Hepatocyte (in vitro differentiated cells): Measurements from ENCODE around the gene PTPRD. TPM values are rescaled to one million over a fixed set of nuclear protein-coding genes. Genes with fewer than 3 reads are reported as not detected.

Experiments
- DNase-seq: peaks from one replicate; pipeline ENCODE4 v3.0.0-alpha.2; 2016; ENCODE audit warnings: low spot score
- H2AFZ ChIP-seq: fragments of 200-600 bp; sonication (generic); 2 replicates; pipeline ENCODE4 v1.6.0; 2016; ENCODE audit warnings: antibody characterized with exemption, mild to moderate bottlenecking
- H3K27ac ChIP-seq: fragments of 200-600 bp; sonication (generic); 2 replicates; pipeline ENCODE4 v1.5.1; 2016; ENCODE audit warnings: mild to moderate bottlenecking
- H3K27me3 ChIP-seq: fragments of 200-600 bp; sonication (generic); 2 replicates; pipeline ENCODE4 v1.6.1; 2016
- H3K36me3 ChIP-seq: fragments of 200-600 bp; sonication (generic); replicated peaks from 2 replicates; pipeline ENCODE4 v1.5.1; 2016; ENCODE audit warnings: low read depth; ENCODE audit not compliant: insufficient read depth
- H3K4me1 ChIP-seq: fragments of 200-600 bp; sonication (generic); 2 replicates; pipeline ENCODE4 v1.5.1; 2016; ENCODE audit warnings: mild to moderate bottlenecking, moderate library complexity; ENCODE audit not compliant: insufficient read depth
- H3K4me2 ChIP-seq: fragments of 200-600 bp; sonication (generic); 2 replicates; pipeline ENCODE4 v1.6.0; 2016
- H3K4me3 ChIP-seq: fragments of 200-600 bp; sonication (generic); 2 replicates; pipeline ENCODE4 v1.5.1; 2016; ENCODE audit warnings: mild to moderate bottlenecking
- H3K79me2 ChIP-seq: fragments of 200-600 bp; sonication (generic); 2 replicates; pipeline ENCODE4 v1.6.0; 2017; ENCODE audit warnings: mild to moderate bottlenecking
- H3K9me2 ChIP-seq: fragments of 200-600 bp; sonication (generic); replicated peaks from 2 replicates; pipeline ENCODE4 v1.6.0; 2017; ENCODE audit warnings: mild to moderate bottlenecking; ENCODE audit not compliant: insufficient read depth
- H3K9me3 ChIP-seq: fragments of 200-600 bp; sonication (generic); 2 replicates; pipeline ENCODE4 v1.5.1; 2016; ENCODE audit warnings: low read depth, mild to moderate bottlenecking
- H4K20me1 ChIP-seq: fragments of 200-600 bp; sonication (generic); 2 replicates; pipeline ENCODE4 v1.6.0; 2016; ENCODE audit warnings: mild to moderate bottlenecking; ENCODE audit not compliant: insufficient read depth, poor library complexity, severe bottlenecking
- EZH2 ChIP-seq: fragments of 200-600 bp; sonication (generic); IDR thresholded peaks from 2 replicates; pipeline ENCODE4 v1.6.1; 2016; ENCODE audit warnings: antibody characterized with exemption, mild to moderate bottlenecking, borderline replicate concordance
- EZH2phosphoT487 ChIP-seq: fragments of 200-600 bp; sonication (generic); IDR thresholded peaks from one replicate; pipeline ENCODE4 v1.6.1; 2018; ENCODE audit warnings: antibody characterized with exemption, mild to moderate bottlenecking, low read depth, moderate library complexity; ENCODE audit not compliant: unreplicated experiment, severe bottlenecking
- WGBS: methylation state at CpG from one replicate; pipeline ENCODE4 v1.1.6; 2016; ENCODE audit warnings: low lambda C conversion rate; ENCODE audit errors: missing lambda C conversion rate; 5-methylcytosine and 5-hydroxymethylcytosine counted together
- polyA plus RNA-seq: library from polyadenylated mRNA; unstranded; fragments of >200 nt; fragmentation: Nextera tagmentation; extraction: Ambion mirVana; gene quantifications from 2 replicates; pipeline ENCODE4 v1.2.1, GENCODE V29; 2016
- total RNA-seq: library from RNA; depleted of rRNA; stranded (reverse); fragments of >200 nt; gene quantifications from 2 replicates; pipeline ENCODE4 v1.2.3, GENCODE V29; 2014
- TF ChIP-seq, protein P1 (sequence below): fragments of 200-600 bp; sonication (generic); IDR thresholded peaks from 2 replicates; pipeline ENCODE4 v1.5.1; 2016; ENCODE audit warnings: antibody characterized with exemption, mild to moderate bottlenecking; ENCODE audit not compliant: poor library complexity

PTPRD gene
- total and polyA plus RNA-seq, 2 experiments from 2014 or later: 6.5 to 77.6 TPM

DNA sequence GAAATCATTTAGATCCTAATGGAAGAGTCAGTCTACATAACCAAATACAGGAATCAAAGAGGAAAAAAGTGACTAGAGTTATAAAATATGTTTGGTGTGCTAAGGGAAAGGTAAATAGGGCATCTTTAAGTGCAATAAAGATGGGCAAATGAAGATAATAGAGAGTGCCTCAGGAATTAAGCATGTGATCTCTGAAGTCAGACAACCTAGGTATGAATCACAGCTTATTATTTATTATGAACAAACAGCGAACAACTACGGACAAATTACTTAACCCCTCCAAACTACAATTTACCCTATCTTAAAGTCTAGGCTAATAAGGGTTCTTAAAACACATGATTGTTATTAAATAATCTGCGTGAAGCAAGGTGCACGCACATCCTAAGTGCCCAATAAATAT, 1903.1 kb downstream of the PTPRD start:
- H3K79me2 ChIP-seq: no peaks in the 10 kb centered on the region
- H3K36me3 ChIP-seq: no peaks in the 10 kb centered on the region
- no peaks in the 10 kb centered on the region for H4K20me1 ChIP-seq
- no peak overlapping the region for H3K4me2 ChIP-seq
- no peak overlapping the region for H3K4me3 ChIP-seq
- DNase-seq: no peak
- H3K4me1 ChIP-seq: no peaks in the 10 kb centered on the region
- H3K9me2 ChIP-seq: no peaks in the 10 kb centered on the region
- H3K27ac ChIP-seq: peak overlapping the region; percentile 24
- TF ChIP-seq EZH2phosphoT487 (no peak), EZH2 (no peak)
- TF ChIP-seq, protein P1, sequence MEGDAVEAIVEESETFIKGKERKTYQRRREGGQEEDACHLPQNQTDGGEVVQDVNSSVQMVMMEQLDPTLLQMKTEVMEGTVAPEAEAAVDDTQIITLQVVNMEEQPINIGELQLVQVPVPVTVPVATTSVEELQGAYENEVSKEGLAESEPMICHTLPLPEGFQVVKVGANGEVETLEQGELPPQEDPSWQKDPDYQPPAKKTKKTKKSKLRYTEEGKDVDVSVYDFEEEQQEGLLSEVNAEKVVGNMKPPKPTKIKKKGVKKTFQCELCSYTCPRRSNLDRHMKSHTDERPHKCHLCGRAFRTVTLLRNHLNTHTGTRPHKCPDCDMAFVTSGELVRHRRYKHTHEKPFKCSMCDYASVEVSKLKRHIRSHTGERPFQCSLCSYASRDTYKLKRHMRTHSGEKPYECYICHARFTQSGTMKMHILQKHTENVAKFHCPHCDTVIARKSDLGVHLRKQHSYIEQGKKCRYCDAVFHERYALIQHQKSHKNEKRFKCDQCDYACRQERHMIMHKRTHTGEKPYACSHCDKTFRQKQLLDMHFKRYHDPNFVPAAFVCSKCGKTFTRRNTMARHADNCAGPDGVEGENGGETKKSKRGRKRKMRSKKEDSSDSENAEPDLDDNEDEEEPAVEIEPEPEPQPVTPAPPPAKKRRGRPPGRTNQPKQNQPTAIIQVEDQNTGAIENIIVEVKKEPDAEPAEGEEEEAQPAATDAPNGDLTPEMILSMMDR: no peak
- WGBS: 87% methylated on average over 4 of the region's 4 CpGs
- no peaks in the 10 kb centered on the region for H3K27me3 ChIP-seq
- H2AFZ ChIP-seq: no peak overlapping the region
- no peaks in the 10 kb centered on the region for H3K9me3 ChIP-seq

DNA sequence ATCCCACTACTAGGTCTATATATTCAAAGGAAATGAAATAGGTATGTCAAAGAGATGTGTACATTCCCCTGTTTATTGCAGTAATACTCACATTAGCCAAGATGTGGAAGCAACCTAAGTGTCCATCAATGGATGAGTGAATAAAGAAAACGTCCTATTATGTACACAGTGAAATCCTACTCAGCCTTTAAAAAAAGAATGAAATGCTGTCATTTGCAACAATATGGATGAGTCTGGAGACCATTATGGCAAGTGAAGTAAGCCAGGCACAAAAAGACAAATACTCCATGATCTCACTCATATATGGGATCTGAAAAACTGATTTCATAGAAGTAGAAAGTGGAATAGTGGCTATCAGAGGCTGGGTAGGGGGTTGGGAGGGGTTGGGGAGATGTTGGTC, 1904.1 kb downstream of the PTPRD start:
- no peaks in the 10 kb centered on the region for H3K79me2 ChIP-seq
- WGBS: 81% methylated on average over 1 of the region's 1 CpG
- no peaks in the 10 kb centered on the region for H3K36me3 ChIP-seq
- no peak for DNase-seq
- H3K9me3 ChIP-seq: no peaks in the 10 kb centered on the region
- no peak overlapping the region for H3K27ac ChIP-seq
- no peak overlapping the region for H3K4me2 ChIP-seq
- no peak overlapping the region for H3K4me3 ChIP-seq
- no peaks in the 10 kb centered on the region for H3K9me2 ChIP-seq
- no peaks in the 10 kb centered on the region for H3K4me1 ChIP-seq
- TF ChIP-seq EZH2phosphoT487 (no peak), EZH2 (no peak)
- TF ChIP-seq, protein P1: no peak
- H2AFZ ChIP-seq: no peak overlapping the region
- no peaks in the 10 kb centered on the region for H3K27me3 ChIP-seq
- H4K20me1 ChIP-seq: no peaks in the 10 kb centered on the region

DNA sequence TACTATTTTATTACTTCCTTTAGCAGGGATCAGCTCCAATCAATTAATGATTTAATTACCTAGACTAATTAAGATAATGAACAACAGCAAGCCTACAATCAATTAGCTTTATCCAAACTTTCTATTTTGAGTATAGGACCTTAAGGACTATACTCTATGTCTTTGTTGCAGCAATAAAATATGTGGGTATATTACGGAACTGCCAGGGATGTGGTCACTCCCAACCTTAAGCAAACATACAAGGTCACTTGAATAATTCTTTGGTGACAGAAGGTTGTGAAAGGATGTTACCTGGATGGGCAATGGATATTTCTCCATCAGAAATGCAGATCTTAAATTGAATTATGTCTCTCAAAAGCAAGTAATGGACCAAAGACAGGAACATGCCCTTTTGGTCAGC, 1905.8 kb downstream of the PTPRD start:
- no peak overlapping the region for H2AFZ ChIP-seq
- H3K4me3 ChIP-seq: no peak overlapping the region
- no peaks in the 10 kb centered on the region for H3K27me3 ChIP-seq

More for the DNA sequence above, 1905.8 kb downstream of the PTPRD start:
- H3K4me2 ChIP-seq: no peak overlapping the region
- no peak overlapping the region for H3K27ac ChIP-seq
- no peaks in the 10 kb centered on the region for H4K20me1 ChIP-seq
- TF ChIP-seq EZH2phosphoT487 (no peak), EZH2 (no peak)
- TF ChIP-seq, protein P1: no peak
- WGBS: 86% methylated on average over 1 of the region's 1 CpG
- H3K4me1 ChIP-seq: no peaks in the 10 kb centered on the region
- no peaks in the 10 kb centered on the region for H3K36me3 ChIP-seq
- no peaks in the 10 kb centered on the region for H3K9me3 ChIP-seq
- H3K9me2 ChIP-seq: no peaks in the 10 kb centered on the region
- DNase-seq: no peak
- H3K79me2 ChIP-seq: no peaks in the 10 kb centered on the region
